ENCODE results near the gene CD2BP2.

CD2BP2 gene

DNA sequence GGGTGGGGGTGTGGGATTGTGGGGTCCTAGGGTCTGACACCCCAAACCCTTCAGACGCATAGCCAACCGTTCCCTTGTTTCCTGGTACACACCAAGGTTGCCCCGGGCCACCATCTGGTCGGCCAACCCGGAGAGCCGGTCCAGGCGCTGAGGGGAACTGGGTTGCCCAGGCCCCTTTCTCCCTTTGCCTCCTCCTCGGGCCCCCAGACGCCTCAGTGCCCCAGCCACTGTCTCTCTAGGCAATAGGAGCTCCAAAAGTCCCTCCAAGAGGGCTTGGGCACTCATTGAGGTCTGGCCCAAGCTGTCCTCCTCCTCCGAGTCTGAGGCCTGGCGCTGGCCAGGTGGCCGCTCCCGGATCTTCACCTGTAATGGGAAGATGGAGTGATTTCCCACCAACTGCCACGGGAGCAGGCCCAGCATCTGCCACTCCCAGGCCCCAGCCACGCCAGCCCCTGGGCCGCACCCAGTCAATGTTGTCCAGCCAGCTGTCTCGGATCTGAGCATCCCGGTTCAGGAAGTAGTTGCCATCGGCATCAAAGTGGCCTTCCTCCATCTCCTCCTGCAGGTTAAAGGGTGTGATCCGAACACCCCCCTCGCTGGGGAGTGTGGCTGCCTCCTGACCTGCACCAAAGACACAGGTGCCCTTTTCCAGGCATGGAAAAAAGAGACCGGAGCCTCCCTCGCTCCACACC, 1.5 kb downstream of the CD2BP2 start:
- peak overlapping the region; percentile 97 for H3K4me3 ChIP-seq (ENCODE audit: low read depth, low read length)
- ChIA-PET POLR2A (interaction anchor here (0.7 to 1.1 kb wide), 2 partner anchors 19 to 56 kb away, joined by 3 read pairs; no protein-coding TSS in a partner anchor), CTCF (interaction anchor here (2.7 kb wide), 1 partner anchor 56 kb away, joined by 14 read pairs; no protein-coding TSS in a partner anchor)
- no peak for DNase-seq (ENCODE audit: low read depth, low spot score)
- TF ChIP-seq, protein P1, sequence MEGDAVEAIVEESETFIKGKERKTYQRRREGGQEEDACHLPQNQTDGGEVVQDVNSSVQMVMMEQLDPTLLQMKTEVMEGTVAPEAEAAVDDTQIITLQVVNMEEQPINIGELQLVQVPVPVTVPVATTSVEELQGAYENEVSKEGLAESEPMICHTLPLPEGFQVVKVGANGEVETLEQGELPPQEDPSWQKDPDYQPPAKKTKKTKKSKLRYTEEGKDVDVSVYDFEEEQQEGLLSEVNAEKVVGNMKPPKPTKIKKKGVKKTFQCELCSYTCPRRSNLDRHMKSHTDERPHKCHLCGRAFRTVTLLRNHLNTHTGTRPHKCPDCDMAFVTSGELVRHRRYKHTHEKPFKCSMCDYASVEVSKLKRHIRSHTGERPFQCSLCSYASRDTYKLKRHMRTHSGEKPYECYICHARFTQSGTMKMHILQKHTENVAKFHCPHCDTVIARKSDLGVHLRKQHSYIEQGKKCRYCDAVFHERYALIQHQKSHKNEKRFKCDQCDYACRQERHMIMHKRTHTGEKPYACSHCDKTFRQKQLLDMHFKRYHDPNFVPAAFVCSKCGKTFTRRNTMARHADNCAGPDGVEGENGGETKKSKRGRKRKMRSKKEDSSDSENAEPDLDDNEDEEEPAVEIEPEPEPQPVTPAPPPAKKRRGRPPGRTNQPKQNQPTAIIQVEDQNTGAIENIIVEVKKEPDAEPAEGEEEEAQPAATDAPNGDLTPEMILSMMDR (IDR thresholded peaks at IDR 0.05; ENCODE audit: insufficient read depth, low read length, missing control alignments), result no peak

DNA sequence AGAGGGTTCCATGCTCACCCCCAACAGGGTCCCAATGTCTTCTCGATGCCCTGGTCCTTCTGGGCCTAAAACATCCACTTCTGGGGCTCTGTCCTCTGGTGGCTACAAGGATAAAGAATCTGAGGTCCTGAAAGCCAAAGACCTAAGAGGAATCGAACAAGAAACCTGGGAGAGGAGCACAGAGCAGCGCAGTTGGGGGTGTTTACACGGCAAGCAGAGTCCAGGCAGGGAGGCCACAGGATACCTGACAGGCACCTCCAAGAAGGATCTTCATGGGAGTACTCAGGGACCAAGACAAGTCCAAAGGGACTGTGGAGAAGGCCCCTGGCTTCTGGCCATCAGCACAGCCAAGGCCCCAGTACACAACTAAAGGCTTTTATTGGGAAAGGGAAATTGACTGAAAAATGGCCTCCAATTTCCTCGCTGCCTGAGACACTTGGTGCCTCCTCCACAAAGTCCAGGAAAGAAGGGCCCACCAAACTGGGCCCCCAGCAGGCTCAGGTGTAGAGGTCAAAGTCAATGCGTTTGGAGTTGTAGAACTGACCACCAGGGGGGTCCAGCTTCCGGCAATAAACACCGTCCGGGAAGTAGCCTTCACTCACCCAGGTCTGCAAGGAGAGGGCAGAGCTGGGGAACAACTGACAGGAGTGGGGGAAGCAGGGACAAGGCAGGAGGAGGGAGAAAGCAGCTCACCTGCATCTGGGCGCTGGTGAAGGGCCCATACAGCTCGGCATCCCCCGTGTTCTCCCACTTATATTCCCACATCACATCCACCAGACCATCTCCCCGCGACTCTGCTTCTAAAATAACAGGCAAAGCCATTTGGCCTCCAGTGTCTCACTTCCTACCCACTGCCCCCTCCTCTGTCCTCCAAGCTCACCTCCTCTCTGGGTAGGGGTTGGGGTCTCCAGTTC, 2.4 kb downstream of the CD2BP2 start:
- no peak overlapping the region for H3K4me3 ChIP-seq (ENCODE audit: low read depth, low read length)
- TF ChIP-seq, protein P1 (IDR thresholded peaks at IDR 0.05; ENCODE audit: insufficient read depth, low read length, missing control alignments), result no peak
- DNase-seq (ENCODE audit: low read depth, low spot score), result no peak
- ChIA-PET POLR2A (no interaction called here), CTCF (interaction anchor here (2.7 kb wide), 1 partner anchor 57 kb away, joined by 14 read pairs; no protein-coding TSS in a partner anchor)

DNA sequence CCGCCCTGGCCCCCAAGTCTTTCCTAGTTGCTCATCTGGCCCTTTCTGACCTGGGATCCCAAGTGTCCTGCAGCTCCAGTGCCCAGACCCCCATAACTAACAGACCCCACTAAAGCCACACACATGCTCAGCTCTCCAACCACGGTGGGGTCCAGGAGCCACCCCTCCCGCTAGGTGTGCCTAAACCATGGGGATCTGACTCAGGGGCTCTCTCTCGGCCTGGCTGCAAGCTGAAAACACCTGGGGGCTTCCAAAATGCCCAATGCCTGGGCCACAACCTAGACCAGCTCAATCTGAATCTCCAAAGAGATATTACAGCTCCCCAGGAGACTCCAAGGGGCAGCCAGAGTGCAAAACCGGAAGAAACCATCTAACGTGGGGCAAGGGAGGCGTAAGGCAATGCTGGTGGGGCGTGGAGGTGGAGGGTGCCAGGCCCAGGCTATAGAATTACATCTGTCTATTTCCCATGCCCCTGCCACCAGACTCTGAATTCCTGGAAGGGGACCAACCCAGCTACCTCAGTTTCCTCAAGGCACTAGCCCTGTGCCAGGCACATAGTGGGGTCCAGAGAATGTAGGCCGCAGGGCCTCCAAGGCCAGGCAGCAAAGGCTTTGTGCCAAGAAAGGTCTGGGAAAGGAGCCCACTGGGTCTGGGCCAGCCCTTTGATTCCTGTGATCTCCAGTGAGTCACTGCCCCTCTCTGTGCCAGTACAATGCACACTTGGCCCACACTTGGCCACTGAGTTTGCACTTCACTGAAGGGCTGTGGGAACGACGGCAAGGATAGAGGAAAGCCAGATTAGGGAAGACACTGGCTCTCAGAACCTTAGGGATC, 3.3 kb downstream of the CD2BP2 start:
- ChIA-PET CTCF (no interaction called here), POLR2A (no interaction called here)
- DNase-seq (ENCODE audit: low read depth, low spot score), result peak; percentile 26
- TF ChIP-seq, protein P1 (IDR thresholded peaks at IDR 0.05; ENCODE audit: insufficient read depth, low read length, missing control alignments), result no peak
- H3K4me3 ChIP-seq (ENCODE audit: low read depth, low read length), result no peak overlapping the region

DNA sequence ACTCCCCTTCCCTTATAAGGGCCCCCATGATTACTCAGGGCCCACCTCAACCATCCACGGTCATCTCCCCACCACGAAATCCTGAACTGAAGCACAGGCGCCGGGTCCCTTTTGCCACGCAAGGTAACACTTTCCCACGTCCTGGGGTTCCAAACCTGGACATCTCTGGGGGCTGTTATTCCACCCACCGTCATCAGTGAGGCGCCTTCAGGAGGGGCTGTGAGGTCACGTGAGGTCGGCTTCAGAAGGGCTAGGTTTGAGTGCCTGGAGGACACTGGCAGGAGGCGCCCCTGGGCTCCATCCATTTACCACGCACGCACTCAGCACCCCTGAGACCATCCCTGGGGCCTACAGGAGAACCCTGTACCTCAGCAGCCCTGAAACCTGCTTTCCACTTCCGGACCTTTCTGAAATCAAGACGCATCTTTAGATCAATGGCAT, 4.1 kb downstream of the CD2BP2 start:
- TF ChIP-seq, protein P1 (IDR thresholded peaks at IDR 0.05; ENCODE audit: insufficient read depth, low read length, missing control alignments), result no peak
- DNase-seq (ENCODE audit: low read depth, low spot score), result no peak
- no peak overlapping the region for H3K4me3 ChIP-seq (ENCODE audit: low read depth, low read length)
- POLR2A ChIA-PET, result no interaction called here
- CTCF ChIA-PET, result no interaction called here

DNA sequence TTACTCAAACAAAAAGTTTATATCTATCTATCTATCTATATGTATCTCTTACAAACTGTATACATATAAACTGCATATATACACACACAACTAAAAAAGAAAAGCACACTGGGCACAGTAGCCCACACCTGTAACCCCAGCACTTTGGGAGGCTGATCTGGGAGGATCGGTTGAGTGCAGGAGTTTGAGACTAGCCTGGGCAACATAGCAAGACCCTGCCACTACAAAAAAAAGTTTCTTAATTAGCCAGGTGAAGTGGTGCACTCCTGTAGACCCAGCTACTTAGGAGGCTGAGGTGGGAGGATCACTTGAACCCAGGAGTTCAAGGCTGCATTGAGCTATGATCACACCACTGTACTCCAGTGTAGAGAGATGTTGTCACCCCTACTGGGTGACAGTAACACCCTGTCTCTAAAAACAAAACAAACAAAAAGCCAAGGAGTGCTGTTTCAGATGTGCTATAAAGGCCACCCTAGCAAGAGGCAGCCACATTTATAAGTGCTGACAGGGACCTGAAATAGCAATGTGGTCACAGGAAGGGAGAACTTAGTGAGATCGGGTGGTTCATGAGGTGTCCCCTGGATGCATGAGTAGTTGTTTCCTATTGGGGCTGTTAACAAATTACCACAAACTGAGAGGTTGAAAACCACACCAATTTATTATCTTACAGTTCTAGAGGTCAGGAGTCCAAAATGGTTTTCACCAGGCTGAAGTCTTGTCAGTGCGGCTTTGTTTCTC, 4.8 kb downstream of the CD2BP2 start:
- TF ChIP-seq, protein P1 (IDR thresholded peaks at IDR 0.05; ENCODE audit: insufficient read depth, low read length, missing control alignments), result no peak
- POLR2A ChIA-PET, result no interaction called here
- CTCF ChIA-PET, result no interaction called here
- H3K4me3 ChIP-seq (ENCODE audit: low read depth, low read length), result no peak overlapping the region
- DNase-seq (ENCODE audit: low read depth, low spot score), result no peak

Measured in AG04449 (cell line).